Panc1 (cell line): ENCODE results near the gene SLCO3A1.

Experiments used
- CTCF ChIP-seq: fragments of 450-650 bp; IDR thresholded peaks from 2 replicates; pipeline ENCODE4 v1.5.1; 2017; ENCODE audit warnings: mild to moderate bottlenecking
- POLR2AphosphoS5 ChIP-seq: IDR thresholded peaks from 2 replicates; pipeline ENCODE4 v1.6.1; 2012; ENCODE audit warnings: mild to moderate bottlenecking, low read depth, low read length, moderate library complexity
- SIN3A ChIP-seq: IDR thresholded peaks from 2 replicates; pipeline ENCODE4 v1.6.1; 2012; ENCODE audit warnings: low read depth, mild to moderate bottlenecking, low read length, moderate library complexity, borderline replicate concordance; ENCODE audit not compliant: insufficient read depth
- TCF7L2 ChIP-seq: IDR thresholded peaks from 2 replicates; pipeline ENCODE4 v1.6.1; 2011; ENCODE audit warnings: mild to moderate bottlenecking, low read depth, low read length, inconsistent platforms

GRCh38 chr15:91826443-91826842, 27.1 kb upstream of the SLCO3A1 start:
- TF ChIP-seq CTCF (no peak), TCF7L2 (no peak), POLR2AphosphoS5 (no peak), SIN3A (no peak)
